Measurements from ENCODE around the gene MYCBPAP.

Gene MYCBPAP

DNA sequence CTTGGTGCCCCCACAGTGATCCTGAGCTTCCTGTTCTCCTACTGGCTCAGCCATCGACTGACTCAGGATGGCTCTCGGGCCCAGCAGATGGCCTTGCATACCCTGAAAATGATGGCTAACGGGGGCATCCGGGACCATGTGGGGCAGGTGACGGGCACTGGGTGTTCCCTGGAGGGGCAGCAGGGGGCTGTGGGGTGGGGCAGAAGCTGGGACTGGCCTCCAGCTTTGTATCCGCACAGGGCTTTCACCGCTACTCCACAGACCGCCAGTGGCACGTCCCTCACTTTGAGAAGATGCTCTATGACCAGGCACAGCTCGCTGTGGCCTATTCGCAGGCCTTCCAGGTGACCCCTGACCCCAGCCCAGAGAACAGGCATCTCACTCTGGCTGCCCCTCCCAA, 41.7 kb downstream of the MYCBPAP start:
- H3K9ac ChIP-seq = no peak overlapping the region
- no peak overlapping the region for H3K27ac ChIP-seq
- H4K20me1 ChIP-seq (ENCODE audit: insufficient read depth) = no peaks in the 10 kb centered on the region
- no peak overlapping the region for H3K4me3 ChIP-seq (IDR thresholded peaks at IDR 0.05; ENCODE audit: insufficient read depth, low read depth, low read length)
- H3K27me3 ChIP-seq (ENCODE audit: insufficient read depth, low read depth) = peaks cover 3% of the 10 kb centered on the region; the same call in 1 of the 2 replicates
- H2AFZ ChIP-seq (ENCODE audit: low read depth) = no peak overlapping the region
- H3K4me2 ChIP-seq = no peak overlapping the region
- H3K36me3 ChIP-seq (ENCODE audit: insufficient read depth) = no peaks in the 10 kb centered on the region
- H3K79me2 ChIP-seq (ENCODE audit: insufficient read depth, low read depth) = no peaks in the 10 kb centered on the region
- TF ChIP-seq CTCF (conservative IDR thresholded peaks at IDR 0.05; ENCODE audit: low read depth, low read length) = no peak
- peaks cover 5% of the 10 kb centered on the region for H3K4me1 ChIP-seq (ENCODE audit: low read depth, poor library complexity, severe bottlenecking)

DNA sequence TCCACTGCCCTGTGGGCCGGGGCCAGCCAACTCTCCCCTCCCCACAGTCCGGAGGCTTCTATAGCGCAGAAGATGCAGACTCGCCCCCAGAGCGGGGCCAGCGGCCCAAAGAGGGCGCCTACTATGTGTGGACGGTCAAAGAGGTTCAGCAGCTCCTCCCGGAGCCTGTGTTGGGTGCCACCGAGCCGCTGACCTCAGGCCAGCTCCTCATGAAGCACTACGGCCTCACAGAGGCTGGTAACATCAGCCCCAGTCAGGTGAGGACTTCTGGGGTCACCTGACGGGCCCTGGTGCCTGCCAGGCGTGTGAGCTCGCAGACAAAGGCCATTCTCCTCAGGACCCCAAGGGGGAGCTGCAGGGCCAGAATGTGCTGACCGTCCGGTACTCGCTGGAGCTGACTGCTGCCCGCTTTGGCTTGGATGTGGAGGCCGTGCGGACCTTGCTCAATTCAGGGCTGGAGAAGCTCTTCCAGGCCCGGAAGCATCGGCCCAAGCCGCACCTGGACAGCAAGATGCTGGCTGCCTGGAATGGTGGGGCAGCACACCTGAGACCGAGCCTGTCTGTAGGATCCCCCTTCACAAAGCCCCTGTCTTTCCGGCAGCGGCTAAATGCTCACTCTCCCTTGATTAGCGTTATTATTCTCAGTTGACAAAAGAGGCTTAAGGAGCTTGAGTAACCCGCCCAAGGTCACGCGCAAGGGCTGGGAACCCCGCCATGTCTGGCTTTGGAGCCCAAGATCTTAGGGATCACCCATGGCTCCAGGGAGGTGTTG, 42.6 kb downstream of the MYCBPAP start:
- H2AFZ ChIP-seq (ENCODE audit: low read depth) = no peak overlapping the region
- H3K79me2 ChIP-seq (ENCODE audit: insufficient read depth, low read depth) = no peaks in the 10 kb centered on the region
- H3K9ac ChIP-seq = no peak overlapping the region
- H3K27ac ChIP-seq = no peak overlapping the region
- TF ChIP-seq CTCF (conservative IDR thresholded peaks at IDR 0.05; ENCODE audit: low read depth, low read length) = peak; percentile 56
- peaks cover 5% of the 10 kb centered on the region for H3K4me1 ChIP-seq (ENCODE audit: low read depth, poor library complexity, severe bottlenecking)
- H3K27me3 ChIP-seq (ENCODE audit: insufficient read depth, low read depth) = no peaks in the 10 kb centered on the region; the same call in 1 of the 2 replicates
- no peaks in the 10 kb centered on the region for H3K36me3 ChIP-seq (ENCODE audit: insufficient read depth)
- H3K4me2 ChIP-seq = no peak overlapping the region
- H3K4me3 ChIP-seq (IDR thresholded peaks at IDR 0.05; ENCODE audit: insufficient read depth, low read depth, low read length) = no peak overlapping the region
- no peaks in the 10 kb centered on the region for H4K20me1 ChIP-seq (ENCODE audit: insufficient read depth)

DNA sequence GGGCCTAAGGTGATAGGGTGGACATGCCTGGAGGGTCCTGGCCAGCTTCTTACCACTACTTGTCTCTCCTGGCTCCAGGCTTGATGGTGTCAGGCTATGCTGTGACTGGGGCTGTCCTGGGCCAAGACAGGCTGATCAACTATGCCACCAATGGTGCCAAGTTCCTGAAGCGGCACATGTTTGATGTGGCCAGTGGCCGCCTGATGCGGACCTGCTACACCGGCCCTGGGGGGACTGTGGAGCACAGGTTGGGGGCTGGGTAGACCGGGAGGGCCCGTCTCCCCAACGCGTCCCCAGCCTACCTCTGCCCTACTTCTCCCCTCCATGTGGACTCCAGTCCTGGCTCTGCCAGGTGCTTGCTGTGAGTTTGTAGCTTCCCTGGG, 43.2 kb downstream of the MYCBPAP start:
- H3K4me1 ChIP-seq (ENCODE audit: low read depth, poor library complexity, severe bottlenecking) = peaks cover 4% of the 10 kb centered on the region
- TF ChIP-seq CTCF (conservative IDR thresholded peaks at IDR 0.05; ENCODE audit: low read depth, low read length) = no peak
- no peaks in the 10 kb centered on the region for H3K36me3 ChIP-seq (ENCODE audit: insufficient read depth)
- H3K79me2 ChIP-seq (ENCODE audit: insufficient read depth, low read depth) = no peaks in the 10 kb centered on the region
- H3K27ac ChIP-seq = no peak overlapping the region
- H3K9ac ChIP-seq = no peak overlapping the region
- no peak overlapping the region for H3K4me2 ChIP-seq
- H2AFZ ChIP-seq (ENCODE audit: low read depth) = no peak overlapping the region
- H3K4me3 ChIP-seq (IDR thresholded peaks at IDR 0.05; ENCODE audit: insufficient read depth, low read depth, low read length) = no peak overlapping the region
- H4K20me1 ChIP-seq (ENCODE audit: insufficient read depth) = no peaks in the 10 kb centered on the region
- H3K27me3 ChIP-seq (ENCODE audit: insufficient read depth, low read depth) = no peaks in the 10 kb centered on the region

DNA sequence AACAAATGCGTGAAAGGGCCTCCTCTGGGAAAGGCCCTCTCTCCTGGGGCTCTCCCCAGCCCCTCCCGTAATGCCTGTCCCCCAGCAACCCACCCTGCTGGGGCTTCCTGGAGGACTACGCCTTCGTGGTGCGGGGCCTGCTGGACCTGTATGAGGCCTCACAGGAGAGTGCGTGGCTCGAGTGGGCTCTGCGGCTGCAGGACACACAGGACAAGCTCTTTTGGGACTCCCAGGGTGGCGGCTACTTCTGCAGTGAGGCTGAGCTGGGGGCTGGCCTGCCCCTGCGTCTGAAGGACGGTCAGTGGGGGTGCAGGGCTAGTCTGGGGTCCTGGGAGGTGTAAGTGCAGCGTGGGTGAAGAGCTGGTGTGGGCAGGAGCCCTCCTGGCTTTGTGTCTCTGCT, 43.6 kb downstream of the MYCBPAP start:
- no peak overlapping the region for H3K4me3 ChIP-seq (IDR thresholded peaks at IDR 0.05; ENCODE audit: insufficient read depth, low read depth, low read length)
- H3K4me1 ChIP-seq (ENCODE audit: low read depth, poor library complexity, severe bottlenecking) = no peaks in the 10 kb centered on the region
- no peaks in the 10 kb centered on the region for H3K79me2 ChIP-seq (ENCODE audit: insufficient read depth, low read depth)
- TF ChIP-seq CTCF (conservative IDR thresholded peaks at IDR 0.05; ENCODE audit: low read depth, low read length) = no peak
- no peaks in the 10 kb centered on the region for H3K36me3 ChIP-seq (ENCODE audit: insufficient read depth)
- H3K9ac ChIP-seq = no peak overlapping the region
- no peak overlapping the region for H3K4me2 ChIP-seq
- H4K20me1 ChIP-seq (ENCODE audit: insufficient read depth) = no peaks in the 10 kb centered on the region
- H3K27ac ChIP-seq = no peak overlapping the region
- H2AFZ ChIP-seq (ENCODE audit: low read depth) = no peak overlapping the region
- no peaks in the 10 kb centered on the region for H3K27me3 ChIP-seq (ENCODE audit: insufficient read depth, low read depth)
